Raji (cell line): Measurements from ENCODE around the gene CLDN5.

ENCODE experiments used
- POLR2A ChIP-seq: IDR thresholded peaks from 2 replicates; pipeline ENCODE4 v1.6.1; 2011; ENCODE audit warnings: low read depth, low read length, control low read depth; ENCODE audit not compliant: insufficient read depth

Gene CLDN5

GRCh38 chr22:19503367-19503766, 20.8 kb downstream of the CLDN5 start:
- no peak for TF ChIP-seq POLR2A

- TF ChIP-seq POLR2A, result no peak
Measured at GRCh38 chr22:19501897-19502447, 22.2 kb downstream of the CLDN5 start.

DNA sequence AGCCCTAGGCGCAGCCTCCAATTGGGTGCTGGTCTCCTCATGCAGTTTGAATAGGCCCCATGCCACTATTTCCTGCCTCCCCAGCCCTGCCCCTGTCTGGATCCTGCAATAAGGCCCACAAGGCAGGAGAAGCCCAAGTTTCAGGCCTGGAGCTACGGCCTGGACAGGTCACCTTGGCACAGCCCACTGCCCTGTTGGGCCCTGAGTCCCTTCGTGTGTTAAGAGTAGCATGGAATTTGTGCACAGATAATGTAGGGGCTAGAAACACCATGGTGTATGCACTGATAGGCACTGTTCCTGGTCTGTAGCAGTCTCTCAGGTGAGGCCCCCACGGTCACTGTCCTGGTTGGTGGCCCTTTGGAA, 24.3 kb downstream of the CLDN5 start:
- TF ChIP-seq POLR2A, result no peak

DNA sequence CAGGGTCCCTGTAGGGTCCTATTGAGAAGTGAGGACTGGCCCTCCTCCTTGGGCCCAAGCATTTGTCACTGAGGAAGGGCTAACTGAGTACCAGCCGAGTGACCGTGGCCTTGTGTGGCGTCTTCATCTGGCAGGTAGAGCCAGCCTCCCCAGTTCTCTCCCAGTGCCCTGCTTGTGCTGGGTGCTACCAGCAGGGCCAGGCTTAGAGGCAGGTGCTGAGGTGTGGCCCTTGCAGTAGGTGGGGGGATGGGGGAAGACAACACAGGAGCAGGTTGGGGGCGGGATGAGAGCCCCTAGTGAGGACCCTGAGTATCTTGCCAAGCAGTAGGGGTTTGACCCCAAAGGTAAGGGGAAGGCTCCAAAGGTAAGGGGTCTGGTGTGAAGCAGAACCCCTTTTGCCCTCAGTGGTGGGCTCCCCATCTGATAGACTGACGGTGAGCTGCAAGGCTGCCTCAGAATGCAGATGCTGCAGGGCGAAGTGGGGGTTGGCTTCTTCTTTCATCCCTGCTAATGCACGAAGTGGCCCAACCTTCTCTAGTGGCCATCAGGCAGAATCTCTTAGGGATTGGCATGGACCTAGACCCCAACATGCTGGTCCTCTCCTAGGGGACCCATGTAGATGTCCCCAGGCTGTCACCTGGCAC, 24.9 kb downstream of the CLDN5 start:
- no peak for TF ChIP-seq POLR2A

DNA sequence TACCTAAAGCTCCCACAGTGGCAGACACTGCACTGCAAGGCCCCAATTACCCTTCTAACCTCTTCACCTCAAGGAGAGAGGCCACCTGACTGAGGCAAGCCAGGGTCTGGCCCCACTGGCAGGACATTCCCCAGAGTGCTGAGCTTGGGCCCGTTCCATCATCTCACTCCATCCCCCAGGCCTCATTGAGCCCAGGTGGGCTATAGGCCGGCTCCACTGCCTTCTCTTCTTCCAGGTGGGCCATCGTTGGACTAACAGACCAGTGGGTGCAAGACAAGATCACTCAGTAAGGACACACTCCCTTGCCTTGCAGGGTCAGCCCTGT, 25.4 kb downstream of the CLDN5 start:
- no peak for TF ChIP-seq POLR2A

DNA sequence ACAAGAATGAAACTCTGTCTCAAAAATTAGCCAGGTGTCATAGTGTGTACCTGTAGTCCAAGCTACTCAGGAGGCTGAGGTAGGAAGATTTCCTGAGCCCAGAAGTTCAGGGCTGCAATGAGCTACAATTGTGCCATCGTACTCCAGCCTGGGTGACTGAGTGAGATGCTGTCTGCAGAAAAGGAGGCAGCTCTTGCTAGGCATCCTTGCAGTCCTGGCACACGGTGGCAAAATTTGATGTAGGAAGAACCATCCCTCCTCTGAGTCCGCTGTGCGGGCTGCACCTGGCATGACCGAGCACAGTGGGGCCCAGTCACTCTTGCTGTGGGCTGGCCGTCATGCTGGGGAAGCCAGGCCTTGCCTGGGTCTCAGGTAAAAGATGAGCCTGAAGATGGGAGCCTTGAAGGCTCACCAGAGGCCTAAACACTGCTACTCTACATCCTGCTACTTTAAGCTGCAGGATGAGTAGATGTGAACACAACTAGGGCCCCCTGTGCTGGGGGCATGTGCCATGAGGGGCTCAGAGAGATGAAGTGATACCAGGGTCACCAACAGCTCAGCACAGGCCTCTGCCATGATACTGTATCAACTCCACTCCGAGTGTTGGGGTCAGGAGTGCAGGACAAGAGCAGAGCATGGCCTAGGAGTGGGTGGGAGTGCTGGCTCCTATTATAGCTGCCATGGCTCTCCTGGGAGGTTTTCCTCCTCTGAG, 25.9 kb downstream of the CLDN5 start:
- no peak for TF ChIP-seq POLR2A

DNA sequence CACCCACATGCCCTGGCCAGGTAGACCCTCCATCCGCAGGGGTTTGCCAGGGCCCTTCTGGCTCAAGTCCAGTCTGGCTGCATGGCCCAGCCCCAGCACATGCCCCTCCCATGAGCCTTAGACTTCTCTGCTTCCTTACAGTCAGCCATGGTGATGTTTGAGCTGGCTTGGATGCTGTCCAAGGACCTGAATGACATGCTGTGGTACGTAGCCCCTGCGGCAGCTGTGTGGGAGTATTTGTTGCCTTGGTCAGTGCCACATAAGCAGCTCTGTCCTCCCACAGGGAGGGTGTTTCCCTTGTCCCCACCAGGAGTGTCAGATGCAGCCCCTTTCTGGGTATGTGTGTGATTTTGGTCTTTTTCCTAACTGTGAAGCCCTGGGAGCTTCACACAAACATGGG, 27.0 kb downstream of the CLDN5 start:
- no peak for TF ChIP-seq POLR2A

GRCh38 chr22:19496324-19496630, 27.9 kb downstream of the CLDN5 start:
- no peak for TF ChIP-seq POLR2A

DNA sequence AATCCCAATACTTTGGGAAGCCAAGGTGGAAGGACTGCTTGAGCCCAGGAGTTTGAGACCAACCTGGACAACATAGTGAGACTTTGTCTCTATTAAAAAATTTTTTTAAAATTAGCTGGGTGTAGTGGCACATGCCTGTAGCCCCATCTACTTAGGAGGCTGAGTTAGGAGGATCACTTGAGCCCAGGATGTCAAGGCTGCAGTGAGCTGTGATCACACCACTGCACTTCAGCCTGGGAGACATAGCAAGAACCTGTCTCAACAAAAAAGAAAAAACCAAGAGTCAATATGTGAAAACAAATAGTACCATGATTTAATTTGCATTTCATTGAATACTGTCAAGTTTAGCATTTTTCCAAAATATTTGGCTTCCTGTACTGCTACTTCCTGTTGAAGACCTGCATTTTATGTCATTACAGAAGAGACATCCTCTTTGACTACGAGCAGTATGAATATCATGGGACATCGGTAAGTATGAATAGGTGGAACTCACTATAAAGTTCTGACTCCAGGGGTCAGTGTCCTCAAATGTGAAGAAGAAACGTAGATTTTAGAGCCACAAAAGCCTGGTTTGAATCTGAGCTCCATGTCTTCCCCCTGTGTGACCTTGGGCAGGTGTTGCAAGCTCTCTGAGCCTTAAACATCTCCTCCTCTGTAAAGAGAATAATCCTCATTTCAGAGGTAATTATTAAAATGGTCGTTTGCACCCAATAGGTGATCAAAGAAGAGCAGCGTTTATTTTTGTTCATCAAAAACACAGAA, 28.5 kb downstream of the CLDN5 start:
- no peak for TF ChIP-seq POLR2A

DNA sequence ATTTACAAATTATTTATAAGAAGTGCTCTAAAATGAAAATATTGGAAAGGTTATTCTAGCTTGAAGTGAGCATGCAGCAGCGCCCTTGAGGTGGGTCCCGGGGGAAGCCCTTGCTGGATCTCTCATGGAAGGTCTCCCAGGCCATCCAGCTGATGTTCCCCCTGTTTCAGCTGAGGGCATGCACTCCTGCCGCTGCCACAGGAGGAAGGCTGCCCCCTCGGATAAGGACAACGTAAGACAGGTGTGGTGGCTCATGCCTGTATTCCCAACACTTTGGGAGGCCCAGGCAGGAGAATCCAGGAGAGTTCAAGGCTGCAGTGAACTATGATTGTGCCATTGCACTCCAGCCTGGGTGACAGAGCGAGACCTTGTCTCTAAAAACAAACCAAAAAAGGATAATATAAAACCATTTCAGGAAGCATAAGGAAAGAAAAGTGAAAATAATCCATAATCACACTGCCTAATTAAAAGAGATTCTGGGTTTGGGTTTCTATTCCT, 29.5 kb downstream of the CLDN5 start:
- TF ChIP-seq POLR2A, result no peak

- TF ChIP-seq POLR2A, result no peak
Measured at GRCh38 chr22:19494001-19494560, 30.1 kb downstream of the CLDN5 start.

GRCh38 chr22:19492504-19493174, 31.6 kb downstream of the CLDN5 start:
- TF ChIP-seq POLR2A, result no peak

DNA sequence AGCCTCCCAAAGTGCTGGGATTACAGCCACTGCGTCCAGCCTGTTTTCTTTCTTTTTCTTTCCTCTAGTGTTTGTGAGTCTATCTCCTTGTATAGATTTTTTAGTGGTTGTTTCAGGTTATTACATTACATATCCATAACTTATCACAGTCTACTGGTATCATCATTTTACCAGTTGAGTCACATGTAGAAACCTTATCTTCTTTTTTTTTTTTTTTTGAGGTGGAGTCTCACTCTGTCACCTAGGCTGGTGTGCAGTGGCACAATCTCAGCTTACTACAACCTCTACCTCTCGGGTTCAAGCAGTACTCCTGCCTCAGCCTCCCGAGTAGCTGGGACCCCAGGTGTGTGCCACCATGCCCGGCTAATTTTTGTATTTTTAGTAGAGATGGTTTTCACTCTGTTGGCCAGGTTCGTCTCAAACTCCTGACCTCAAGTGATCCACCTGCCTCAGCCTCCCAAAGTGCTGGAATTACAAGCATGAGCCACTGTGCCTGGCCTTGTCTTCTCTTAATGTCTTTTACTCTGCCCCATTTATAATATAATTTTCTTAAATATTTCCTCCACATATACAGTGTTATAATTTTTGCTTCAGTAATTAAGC, 33.5 kb downstream of the CLDN5 start:
- no peak for TF ChIP-seq POLR2A

- TF ChIP-seq POLR2A, result no peak
Measured at GRCh38 chr22:19488884-19489843, 35.0 kb downstream of the CLDN5 start.
